GM18505 (cell line): ENCODE measurements around the gene SHROOM3.
"Not testable (repeated sequence)": the region's sequence is repeated elsewhere in the genome, so short reads cannot be mapped to it uniquely, and the experiment has no call there.

Source experiments
- ATAC-seq: cut with Tn5 transposase; IDR thresholded peaks from one replicate; pipeline ENCODE4 v1.9.1; 2021; ENCODE audit not compliant: unreplicated experiment
- POLR2A ChIP-seq: IDR thresholded peaks from 4 replicates; pipeline ENCODE4 v1.6.1; 2011; ENCODE audit warnings: borderline replicate concordance; ENCODE audit not compliant: insufficient read depth, insufficient read length; ENCODE audit errors: extremely low read depth

The SHROOM3 gene

GRCh38 chr4:76434901-76435527 lies at the start of gene SHROOM3:
TSS of gene SHROOM3 (plus strand) at chr4:76435229. CDS start at chr4:76436053, 824 bp downstream.
- no peak for TF ChIP-seq POLR2A
- no peak for ATAC-seq

- TF ChIP-seq POLR2A, result no peak
- no peak for ATAC-seq
Observed at GRCh38 chr4:76385974-76386373, 49.1 kb upstream of the SHROOM3 start.

- ATAC-seq, result no peak
- TF ChIP-seq POLR2A, result no peak
Observed at GRCh38 chr4:76386566-76387305, 48.3 kb upstream of the SHROOM3 start.

GRCh38 chr4:76388160-76388908 lies 46.7 kb upstream of the SHROOM3 start:
- TF ChIP-seq POLR2A, result no peak
- ATAC-seq, result no peak

- no peak for TF ChIP-seq POLR2A
- ATAC-seq, result no peak
Observed at GRCh38 chr4:76401654-76402053, 33.4 kb upstream of the SHROOM3 start.

GRCh38 chr4:76406081-76406480 lies 28.9 kb upstream of the SHROOM3 start:
- no peak for TF ChIP-seq POLR2A
- no peak for ATAC-seq

GRCh38 chr4:76407440-76408119 lies 27.4 kb upstream of the SHROOM3 start:
- ATAC-seq, result no peak
- no peak for TF ChIP-seq POLR2A

GRCh38 chr4:76410636-76411035 lies 24.4 kb upstream of the SHROOM3 start:
- ATAC-seq, result no peak
- TF ChIP-seq POLR2A, result no peak

GRCh38 chr4:76420188-76420761 lies 14.8 kb upstream of the SHROOM3 start:
- ATAC-seq, result no peak
- no peak for TF ChIP-seq POLR2A

GRCh38 chr4:76420762-76421581 lies 14.1 kb upstream of the SHROOM3 start, which contains the start of gene CCDC158:
TSS of gene CCDC158 (minus strand) at chr4:76421141. CDS start at chr4:76403207, 17,934 bp downstream.
- ATAC-seq, result no peak
- TF ChIP-seq POLR2A, result no peak

GRCh38 chr4:76423159-76423558 lies 11.9 kb upstream of the SHROOM3 start:
- not testable (repeated sequence) for ATAC-seq

- TF ChIP-seq POLR2A, result no peak
- no peak for ATAC-seq
Observed at GRCh38 chr4:76426272-76426671, 8.8 kb upstream of the SHROOM3 start.
